ENCODE data around the gene ZNRF1. TPM values are rescaled to one million over a fixed set of nuclear protein-coding genes. Genes with fewer than 3 reads are reported as not detected.
A peak's percentile ranks its signal among the peaks of the same experiment; 100 is the strongest.

Gene ZNRF1
- total RNA-seq, 2 donors from 2014 or later = 58.2 to 88.4 TPM

DNA sequence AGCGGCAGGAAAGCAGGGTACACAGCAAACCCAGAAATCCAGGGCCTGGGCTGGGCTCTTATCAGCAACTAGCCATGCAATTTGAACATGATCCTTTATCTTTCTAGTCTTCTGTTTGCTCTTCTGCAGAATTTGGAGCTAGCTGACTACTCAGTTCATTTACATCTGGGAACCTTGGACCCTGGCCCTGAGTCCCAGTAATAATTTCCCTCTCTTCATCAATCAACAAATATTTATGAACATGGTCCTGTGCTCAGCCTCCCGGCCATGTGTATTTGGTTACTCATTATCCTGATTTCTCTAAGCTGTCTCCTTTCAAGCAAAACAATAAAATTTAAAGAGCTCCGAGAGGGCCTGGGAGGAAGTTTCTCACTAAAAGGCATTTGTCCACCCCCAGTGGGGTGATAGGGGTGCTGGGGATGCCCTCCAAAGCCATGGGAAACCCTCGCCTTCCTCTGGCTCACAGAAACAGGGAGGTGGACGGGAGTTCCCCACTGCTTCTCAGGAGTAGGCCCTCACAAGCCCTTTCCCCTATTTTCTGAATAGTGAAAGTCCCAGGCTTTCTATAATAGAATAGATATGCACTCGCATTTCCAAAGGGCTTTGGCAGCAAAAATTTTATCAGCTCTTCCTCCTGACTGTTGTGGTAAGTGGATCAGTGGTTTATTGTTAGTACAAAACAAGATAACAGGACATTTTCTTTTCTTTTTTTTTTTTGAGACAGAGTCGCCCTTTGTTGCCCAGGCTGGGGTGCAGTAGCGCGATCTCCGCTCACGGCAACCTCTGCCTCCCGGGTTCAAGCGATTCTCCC is 7.0 kb upstream of the ZNRF1 start:
- no peak for ATAC-seq (replicated peaks)
- Mint-ChIP-seq H3K36me3 (ENCODE audit: low read depth) (no peaks in the 10 kb centered on the region), H3K9me3 (no peaks in the 10 kb centered on the region), H3K27ac (no peak overlapping the region), H3K27me3 (no peaks in the 10 kb centered on the region), H3K4me1 (no peaks in the 10 kb centered on the region), H3K4me3 (no peak overlapping the region)

DNA sequence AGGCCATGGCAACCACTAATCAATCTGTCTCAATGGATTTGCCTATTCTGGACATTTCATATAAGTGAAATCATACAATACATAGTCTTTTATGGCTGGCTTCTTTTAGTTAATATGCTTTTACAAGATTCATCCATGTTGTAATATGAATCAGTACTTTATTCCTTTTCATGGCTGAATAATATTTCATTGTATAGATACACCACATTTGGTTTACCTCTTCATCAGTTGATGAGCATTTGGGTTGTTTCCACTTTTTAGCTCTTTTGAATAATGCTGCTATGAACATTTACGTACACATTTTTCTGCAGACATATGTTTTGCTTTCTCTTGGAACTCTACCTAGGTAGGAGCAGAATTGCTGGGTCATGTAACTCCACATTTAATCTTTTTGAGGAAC is 2.8 kb upstream of the ZNRF1 start:
- peaks cover 1% of the 10 kb centered on the region for H3K4me1 Mint-ChIP-seq
- H3K36me3 Mint-ChIP-seq (ENCODE audit: low read depth) = peaks cover 17% of the 10 kb centered on the region
- H3K9me3 Mint-ChIP-seq = no peaks in the 10 kb centered on the region
- H3K27me3 Mint-ChIP-seq = no peaks in the 10 kb centered on the region
- ATAC-seq (replicated peaks) = no peak
- no peak overlapping the region for H3K4me3 Mint-ChIP-seq
- no peak overlapping the region for H3K27ac Mint-ChIP-seq

DNA sequence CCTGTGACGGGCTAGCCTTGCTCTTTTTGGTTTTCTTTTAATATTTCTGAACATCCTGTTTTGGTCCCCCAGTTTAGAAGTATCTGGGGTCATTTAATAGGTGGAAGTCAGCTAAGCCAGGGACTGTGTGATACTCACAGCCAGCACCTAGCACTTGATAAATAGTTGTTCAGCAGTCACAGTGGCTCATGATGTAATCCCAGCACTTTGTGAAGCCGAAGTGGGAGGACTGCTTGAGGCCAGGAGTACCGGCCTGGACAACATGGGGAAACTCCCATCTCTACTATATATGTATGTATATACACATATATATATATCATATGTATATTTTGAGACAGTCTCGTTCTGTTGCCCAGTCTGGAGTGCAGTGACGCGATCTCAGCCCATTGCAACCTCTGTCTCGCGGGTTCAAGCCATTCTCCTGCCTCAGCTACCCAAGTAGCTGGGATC is 1.8 kb upstream of the ZNRF1 start:
- no peak for ATAC-seq (replicated peaks)
- Mint-ChIP-seq H3K36me3 (ENCODE audit: low read depth) (peaks cover 28% of the 10 kb centered on the region), H3K9me3 (no peaks in the 10 kb centered on the region), H3K27me3 (no peaks in the 10 kb centered on the region), H3K4me3 (no peak overlapping the region), H3K4me1 (peaks cover 12% of the 10 kb centered on the region), H3K27ac (no peak overlapping the region)

DNA sequence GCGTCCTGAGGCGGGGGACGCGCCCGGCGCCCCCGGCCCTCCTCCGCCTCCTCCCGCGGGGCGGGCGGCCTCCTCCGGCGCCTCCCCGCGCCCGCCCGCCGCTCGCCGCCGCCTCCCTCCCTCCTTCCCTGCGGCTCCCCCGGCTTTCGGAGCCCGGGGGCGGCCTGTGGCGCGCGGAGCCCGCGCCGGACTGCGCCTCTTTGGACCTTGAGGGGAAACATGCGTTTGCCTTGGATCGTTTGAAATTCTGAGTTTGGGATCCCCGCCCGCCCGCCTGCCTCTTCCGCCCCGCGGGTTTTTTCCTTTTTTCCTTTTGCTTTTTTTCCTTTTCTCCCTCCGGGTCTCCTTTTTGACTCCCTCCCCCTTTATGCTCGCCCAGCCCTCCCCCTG is 390 bp downstream of the ZNRF1 start:
- ATAC-seq (replicated peaks) = peak; percentile 25
- no peaks in the 10 kb centered on the region for H3K9me3 Mint-ChIP-seq
- no peaks in the 10 kb centered on the region for H3K27me3 Mint-ChIP-seq
- H3K4me1 Mint-ChIP-seq = peaks cover 34% of the 10 kb centered on the region
- H3K4me3 Mint-ChIP-seq = peak overlapping the region; percentile 95
- peaks cover 49% of the 10 kb centered on the region for H3K36me3 Mint-ChIP-seq (ENCODE audit: low read depth)
- no peak overlapping the region for H3K27ac Mint-ChIP-seq

DNA sequence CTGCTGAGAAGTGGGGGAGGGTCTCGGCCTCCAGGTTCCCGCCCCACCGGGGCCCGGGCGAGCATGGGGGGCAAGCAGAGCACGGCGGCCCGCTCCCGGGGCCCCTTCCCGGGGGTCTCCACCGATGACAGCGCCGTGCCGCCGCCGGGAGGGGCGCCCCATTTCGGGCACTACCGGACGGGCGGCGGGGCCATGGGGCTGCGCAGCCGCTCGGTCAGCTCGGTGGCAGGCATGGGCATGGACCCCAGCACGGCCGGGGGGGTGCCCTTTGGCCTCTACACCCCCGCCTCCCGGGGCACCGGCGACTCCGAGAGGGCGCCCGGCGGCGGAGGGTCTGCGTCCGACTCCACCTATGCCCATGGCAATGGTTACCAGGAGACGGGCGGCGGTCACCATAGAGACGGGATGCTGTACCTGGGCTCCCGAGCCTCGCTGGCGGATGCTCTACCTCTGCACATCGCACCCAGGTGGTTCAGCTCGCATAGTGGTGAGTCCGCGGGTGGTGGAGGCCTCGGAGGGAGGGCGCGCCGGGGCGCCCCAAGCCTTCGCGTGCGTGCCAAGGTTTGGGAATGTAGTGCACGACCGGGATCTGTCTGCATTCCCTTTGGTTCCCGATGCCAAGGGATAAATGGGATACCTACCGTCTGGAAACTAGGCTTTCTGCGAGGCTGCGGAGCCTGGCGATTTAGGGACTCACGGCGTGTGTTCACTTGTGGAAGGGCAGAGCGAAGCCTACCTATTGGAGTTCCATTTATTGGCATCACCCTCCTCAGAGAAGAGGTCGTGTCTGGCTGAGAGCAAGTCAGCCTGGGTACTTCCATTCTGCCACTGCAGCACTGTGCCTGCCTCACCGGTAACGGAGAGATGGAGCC is 1.0 kb downstream of the ZNRF1 start:
- H3K27me3 Mint-ChIP-seq = no peaks in the 10 kb centered on the region
- peak overlapping the region; percentile 83 for H3K27ac Mint-ChIP-seq
- peaks cover 36% of the 10 kb centered on the region for H3K4me1 Mint-ChIP-seq
- H3K9me3 Mint-ChIP-seq = no peaks in the 10 kb centered on the region
- ATAC-seq (replicated peaks) = peak; percentile 49
- peaks cover 52% of the 10 kb centered on the region for H3K36me3 Mint-ChIP-seq (ENCODE audit: low read depth)
- H3K4me3 Mint-ChIP-seq = peak overlapping the region; percentile 95

DNA sequence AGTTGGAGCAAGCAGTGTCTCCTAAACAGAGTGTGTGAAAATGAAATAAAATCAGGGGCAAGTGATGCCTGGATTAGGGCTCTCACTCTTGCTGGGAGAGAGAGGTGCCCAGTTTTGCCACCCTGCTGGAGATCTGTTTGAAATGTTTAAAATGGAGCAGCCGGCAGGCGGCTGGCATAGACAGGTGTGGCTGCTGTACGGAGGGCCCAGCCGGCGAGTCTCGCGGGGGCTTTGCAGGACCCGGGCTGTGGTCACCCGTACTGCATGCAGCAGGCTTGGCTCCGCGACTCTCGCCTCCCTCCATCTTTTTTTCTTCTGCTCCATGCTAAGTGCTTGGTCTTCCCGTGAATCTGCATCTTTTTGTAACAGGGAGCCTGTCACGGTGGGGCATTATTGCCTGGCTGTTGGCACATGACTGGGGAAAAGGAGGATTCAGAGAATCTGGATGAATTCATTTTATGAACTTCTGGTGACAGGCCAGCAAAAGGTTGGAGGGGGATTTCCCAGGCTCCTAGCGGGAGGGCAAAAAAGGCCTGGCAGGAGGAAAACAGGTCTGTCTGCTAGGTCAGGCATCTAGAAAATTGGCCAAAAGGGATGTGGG is 1.8 kb downstream of the ZNRF1 start:
- Mint-ChIP-seq H3K4me3 (peak overlapping the region; percentile 95), H3K4me1 (peaks cover 36% of the 10 kb centered on the region), H3K27me3 (no peaks in the 10 kb centered on the region), H3K27ac (peak overlapping the region; percentile 83), H3K36me3 (ENCODE audit: low read depth) (peaks cover 52% of the 10 kb centered on the region), H3K9me3 (no peaks in the 10 kb centered on the region)
- ATAC-seq (replicated peaks) = no peak

DNA sequence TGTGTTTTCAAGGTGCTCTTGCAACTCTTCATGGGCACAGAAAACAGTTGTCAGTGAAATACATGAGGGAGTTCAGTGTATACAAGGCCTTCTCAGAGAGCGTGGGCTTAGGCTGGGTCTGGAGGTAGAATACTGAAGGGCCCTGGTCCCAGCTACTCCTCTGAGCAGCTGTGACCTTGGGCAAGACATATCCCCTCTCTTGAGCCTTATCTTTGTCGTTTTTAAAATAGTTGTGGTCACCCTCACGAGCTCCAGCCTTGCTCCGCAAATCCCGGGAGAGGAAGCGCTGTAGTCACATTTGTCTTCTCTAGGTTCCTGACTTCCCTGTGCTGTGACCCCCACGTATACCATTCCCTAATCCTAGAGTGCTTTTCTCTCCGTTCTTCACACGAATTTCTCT is 3.6 kb downstream of the ZNRF1 start:
- peaks cover 39% of the 10 kb centered on the region for H3K4me1 Mint-ChIP-seq
- H3K36me3 Mint-ChIP-seq (ENCODE audit: low read depth) = peaks cover 52% of the 10 kb centered on the region
- no peak for ATAC-seq (replicated peaks)
- H3K4me3 Mint-ChIP-seq = peak overlapping the region; percentile 95
- no peaks in the 10 kb centered on the region for H3K27me3 Mint-ChIP-seq
- H3K9me3 Mint-ChIP-seq = no peaks in the 10 kb centered on the region
- peak overlapping the region; percentile 70 for H3K27ac Mint-ChIP-seq

DNA sequence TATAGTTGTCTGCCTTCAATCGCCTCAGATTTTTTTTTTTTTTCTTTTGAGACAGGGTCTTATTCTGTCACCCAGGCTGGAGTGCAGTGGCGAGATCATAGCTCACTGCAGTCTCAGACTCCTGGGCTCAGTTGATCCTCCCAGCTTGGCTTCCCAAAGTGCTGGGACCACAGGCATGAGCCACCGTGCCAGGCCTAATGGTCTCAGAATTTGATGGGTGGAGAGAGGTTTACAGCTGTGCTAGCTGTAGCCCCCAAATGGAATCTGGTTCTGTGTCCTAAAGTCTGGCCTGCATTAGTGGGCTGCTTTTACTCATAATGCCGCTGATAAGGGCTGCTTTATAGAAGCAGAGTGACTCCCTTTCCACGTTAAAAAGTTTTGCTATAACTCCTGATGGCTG is 5.1 kb downstream of the ZNRF1 start:
- Mint-ChIP-seq H3K27me3 (no peaks in the 10 kb centered on the region), H3K4me3 (peak overlapping the region; percentile 95), H3K27ac (peak overlapping the region; percentile 70), H3K36me3 (ENCODE audit: low read depth) (peaks cover 47% of the 10 kb centered on the region), H3K9me3 (no peaks in the 10 kb centered on the region), H3K4me1 (peaks cover 49% of the 10 kb centered on the region)
- no peak for ATAC-seq (replicated peaks)

DNA sequence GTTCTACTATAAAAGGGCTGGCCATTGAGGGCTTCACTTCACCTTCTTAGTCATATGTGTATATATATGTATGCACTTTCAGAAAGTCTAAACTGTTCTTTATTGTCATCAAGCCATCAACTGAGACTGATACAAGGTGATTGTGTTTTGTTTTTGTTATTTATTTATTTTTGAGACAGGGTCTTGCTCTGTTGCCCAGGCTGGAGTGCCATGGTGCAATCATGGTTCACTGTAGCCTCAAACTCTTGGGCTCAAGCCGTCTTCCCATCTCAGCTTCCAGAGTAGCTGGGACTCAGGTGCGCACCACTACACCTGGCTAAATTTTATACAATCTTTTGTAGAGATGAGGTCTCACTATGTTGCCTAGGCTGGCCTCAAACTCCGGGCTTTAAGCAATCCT is 5.6 kb downstream of the ZNRF1 start:
- no peaks in the 10 kb centered on the region for H3K27me3 Mint-ChIP-seq
- ATAC-seq (replicated peaks) = no peak
- peaks cover 54% of the 10 kb centered on the region for H3K4me1 Mint-ChIP-seq
- no peaks in the 10 kb centered on the region for H3K9me3 Mint-ChIP-seq
- H3K4me3 Mint-ChIP-seq = peak overlapping the region; percentile 95
- H3K27ac Mint-ChIP-seq = no peak overlapping the region
- H3K36me3 Mint-ChIP-seq (ENCODE audit: low read depth) = peaks cover 47% of the 10 kb centered on the region

DNA sequence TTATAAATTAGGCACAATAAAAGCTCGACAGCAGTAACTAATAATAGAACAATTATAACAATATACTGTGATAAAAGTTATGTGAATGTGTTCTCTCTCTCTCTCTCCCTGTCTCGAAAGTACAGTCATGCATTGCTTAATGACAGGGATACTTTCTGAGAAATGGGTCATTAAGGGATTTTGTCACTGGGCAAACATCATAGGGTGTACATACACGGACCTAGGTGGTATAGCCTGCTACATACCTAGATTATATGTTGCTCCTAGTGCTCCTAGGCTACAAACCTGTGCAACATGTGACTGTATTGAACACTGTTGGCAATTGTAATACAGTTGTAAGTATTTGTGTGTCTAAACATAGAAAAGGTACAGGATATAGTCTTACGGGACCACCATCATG is 6.9 kb downstream of the ZNRF1 start:
- ATAC-seq (replicated peaks) = no peak
- no peaks in the 10 kb centered on the region for H3K27me3 Mint-ChIP-seq
- H3K4me3 Mint-ChIP-seq = no peak overlapping the region
- peaks cover 38% of the 10 kb centered on the region for H3K36me3 Mint-ChIP-seq (ENCODE audit: low read depth)
- H3K9me3 Mint-ChIP-seq = no peaks in the 10 kb centered on the region
- no peak overlapping the region for H3K27ac Mint-ChIP-seq
- peaks cover 60% of the 10 kb centered on the region for H3K4me1 Mint-ChIP-seq

DNA sequence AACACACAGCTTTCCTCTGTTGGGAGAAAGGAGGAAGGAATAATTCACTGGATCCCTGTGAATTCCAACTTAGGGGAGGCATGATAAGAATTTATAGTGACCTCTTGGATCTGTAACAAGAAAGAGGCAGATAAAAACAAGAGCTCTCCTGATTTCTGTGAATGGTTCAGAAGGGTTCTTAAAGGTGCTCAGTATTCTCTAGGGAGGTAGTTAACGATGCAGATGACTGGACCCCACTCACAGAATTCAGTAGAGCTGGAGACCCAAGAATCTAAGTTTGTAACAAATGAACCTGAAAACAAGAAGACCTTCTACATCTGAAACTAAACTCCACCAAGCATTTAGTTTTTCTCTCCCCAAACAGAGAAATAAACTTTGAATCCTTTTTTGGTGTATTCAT is 8.6 kb downstream of the ZNRF1 start:
- Mint-ChIP-seq H3K36me3 (ENCODE audit: low read depth) (peaks cover 34% of the 10 kb centered on the region), H3K4me1 (peaks cover 60% of the 10 kb centered on the region), H3K27me3 (no peaks in the 10 kb centered on the region), H3K4me3 (no peak overlapping the region), H3K9me3 (no peaks in the 10 kb centered on the region), H3K27ac (no peak overlapping the region)
- ATAC-seq (replicated peaks) = no peak

DNA sequence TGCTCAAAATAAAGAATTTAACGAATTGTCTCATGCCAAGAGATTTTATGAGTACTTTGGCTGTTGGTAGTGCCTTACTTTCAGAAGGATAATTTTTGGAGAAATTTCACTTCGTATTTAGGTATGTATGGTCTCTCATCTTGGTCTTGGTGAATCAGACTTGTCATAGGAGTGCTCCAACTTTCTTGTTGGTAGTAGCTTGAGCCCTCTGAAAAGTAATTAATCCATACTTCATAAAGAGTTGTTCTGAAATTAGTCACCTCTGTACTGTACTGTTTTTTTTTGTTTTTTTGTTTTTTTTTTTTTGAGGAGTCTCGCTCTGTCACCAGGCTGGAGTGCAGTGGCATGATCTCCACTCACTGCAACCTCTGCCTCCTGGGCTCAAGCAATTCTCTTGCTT is 11.6 kb downstream of the ZNRF1 start:
- Mint-ChIP-seq H3K9me3 (no peaks in the 10 kb centered on the region), H3K36me3 (ENCODE audit: low read depth) (peaks cover 14% of the 10 kb centered on the region), H3K27me3 (no peaks in the 10 kb centered on the region), H3K4me3 (peak overlapping the region; percentile 87), H3K4me1 (peaks cover 50% of the 10 kb centered on the region), H3K27ac (peak overlapping the region; percentile 93)
- ATAC-seq (replicated peaks) = peak; percentile 45

DNA sequence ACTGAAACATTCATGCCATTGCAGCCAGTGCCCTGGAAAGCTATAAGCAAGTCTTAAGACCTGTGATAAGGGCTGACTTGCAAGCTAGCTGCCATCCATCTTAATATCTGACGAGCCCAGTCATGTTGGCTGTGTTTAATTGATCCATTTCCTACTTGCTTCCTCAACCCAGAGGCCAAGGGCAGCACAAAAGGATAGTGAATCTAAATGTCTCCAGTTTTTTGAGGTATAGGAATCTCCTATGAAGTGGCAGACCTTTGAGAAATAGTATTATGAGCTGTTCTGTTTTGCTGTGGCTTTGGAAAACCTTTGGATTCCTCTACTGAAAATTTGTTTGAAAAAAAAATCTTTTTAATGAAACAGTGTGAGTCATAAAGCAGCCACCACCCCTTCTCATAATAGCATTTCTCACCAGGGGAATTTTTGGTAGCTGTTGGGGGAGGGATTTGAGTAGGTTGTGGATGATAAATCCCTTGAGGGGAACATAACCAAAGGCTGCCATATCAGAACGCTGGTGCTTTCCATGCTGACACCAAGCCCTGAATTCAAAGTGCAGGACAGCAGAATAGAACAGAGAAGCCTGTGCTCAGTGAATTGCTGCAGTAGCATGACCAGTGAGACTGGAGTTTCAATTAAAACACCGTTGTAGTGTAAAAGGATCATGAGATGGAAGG is 12.9 kb downstream of the ZNRF1 start:
- peaks cover 14% of the 10 kb centered on the region for H3K36me3 Mint-ChIP-seq (ENCODE audit: low read depth)
- H3K4me1 Mint-ChIP-seq = peaks cover 50% of the 10 kb centered on the region
- H3K27me3 Mint-ChIP-seq = no peaks in the 10 kb centered on the region
- H3K4me3 Mint-ChIP-seq = peak overlapping the region; percentile 87
- H3K27ac Mint-ChIP-seq = peak overlapping the region; percentile 93
- ATAC-seq (replicated peaks) = peak; percentile 91
- no peaks in the 10 kb centered on the region for H3K9me3 Mint-ChIP-seq

All from activated T-helper 17 cell treated with anti-CD3 and anti-CD28 coated beads, Interleukin-2, amount 50 U/mL, for 72 hours (primary cell).